ENCODE results near the gene TKFC.

TKFC gene

GRCh38 chr11:61298663-61299244 lies 34.3 kb upstream of the TKFC start:
- Histone ChIP-seq H3K36me3 (replicated peaks; ENCODE audit: low read depth, low read length) (peaks cover 54% of the 10 kb centered on the region), H3K27ac (ENCODE audit: low read length) (no peak overlapping the region), H2AFZ (ENCODE audit: low read depth, low read length) (no peak overlapping the region), H3K4me2 (ENCODE audit: low read length) (no peak overlapping the region), H3K4me3 (ENCODE audit: low read length) (no peak overlapping the region), H3K9me3 (ENCODE audit: insufficient read depth, low read length) (no peaks in the 10 kb centered on the region), H3K9ac (ENCODE audit: low read length) (no peak overlapping the region), H3K4me1 (ENCODE audit: low read length) (peaks cover 10% of the 10 kb centered on the region; the same call in 1 of the 2 replicates), H3K27me3 (ENCODE audit: low read depth, low read length) (no peaks in the 10 kb centered on the region), H3K79me2 (ENCODE audit: low read length) (peaks cover 2% of the 10 kb centered on the region; the same call in 1 of the 2 replicates), H4K20me1 (ENCODE audit: insufficient read depth, low read length) (no peaks in the 10 kb centered on the region)
- TF ChIP-seq CTCF (IDR thresholded peaks at IDR 0.05; ENCODE audit: low read depth, low read length): no peak
- TF ChIP-seq EZH2phosphoT487 (IDR thresholded peaks at IDR 0.05; ENCODE audit: low read depth): no peak

DNA sequence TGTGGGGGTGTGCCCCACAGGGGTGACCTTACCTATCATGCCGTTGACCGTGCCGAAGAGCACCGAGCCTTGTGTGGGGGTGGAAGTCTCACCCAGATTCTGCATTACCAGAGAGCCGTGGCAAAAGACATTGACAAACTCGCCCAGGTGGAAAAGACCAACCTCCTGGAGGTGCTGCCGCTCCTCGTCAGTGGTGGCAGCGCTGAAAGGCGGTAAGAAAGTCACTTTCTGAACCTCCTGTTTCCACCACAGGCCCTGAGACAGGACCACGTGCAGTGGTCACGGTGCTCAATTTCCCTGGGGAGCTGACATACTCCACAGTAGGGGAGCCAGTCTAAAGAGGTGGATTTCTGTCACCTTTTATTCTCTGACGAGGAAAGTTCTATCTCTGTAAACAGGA lies 30.5 kb upstream of the TKFC start:
- H3K27ac ChIP-seq (ENCODE audit: low read length): no peak overlapping the region
- H3K9ac ChIP-seq (ENCODE audit: low read length): no peak overlapping the region
- H3K79me2 ChIP-seq (ENCODE audit: low read length): no peaks in the 10 kb centered on the region
- TF ChIP-seq CTCF (IDR thresholded peaks at IDR 0.05; ENCODE audit: low read depth, low read length): no peak
- no peak for TF ChIP-seq EZH2phosphoT487 (IDR thresholded peaks at IDR 0.05; ENCODE audit: low read depth)
- H3K4me2 ChIP-seq (ENCODE audit: low read length): no peak overlapping the region
- peaks cover 2% of the 10 kb centered on the region; the same call in 1 of the 2 replicates for H3K4me1 ChIP-seq (ENCODE audit: low read length)
- H3K27me3 ChIP-seq (ENCODE audit: low read depth, low read length): no peaks in the 10 kb centered on the region
- H3K36me3 ChIP-seq (replicated peaks; ENCODE audit: low read depth, low read length): peaks cover 76% of the 10 kb centered on the region
- H3K9me3 ChIP-seq (ENCODE audit: insufficient read depth, low read length): no peaks in the 10 kb centered on the region
- H3K4me3 ChIP-seq (ENCODE audit: low read length): no peak overlapping the region
- H2AFZ ChIP-seq (ENCODE audit: low read depth, low read length): no peak overlapping the region
- no peaks in the 10 kb centered on the region for H4K20me1 ChIP-seq (ENCODE audit: insufficient read depth, low read length)

DNA sequence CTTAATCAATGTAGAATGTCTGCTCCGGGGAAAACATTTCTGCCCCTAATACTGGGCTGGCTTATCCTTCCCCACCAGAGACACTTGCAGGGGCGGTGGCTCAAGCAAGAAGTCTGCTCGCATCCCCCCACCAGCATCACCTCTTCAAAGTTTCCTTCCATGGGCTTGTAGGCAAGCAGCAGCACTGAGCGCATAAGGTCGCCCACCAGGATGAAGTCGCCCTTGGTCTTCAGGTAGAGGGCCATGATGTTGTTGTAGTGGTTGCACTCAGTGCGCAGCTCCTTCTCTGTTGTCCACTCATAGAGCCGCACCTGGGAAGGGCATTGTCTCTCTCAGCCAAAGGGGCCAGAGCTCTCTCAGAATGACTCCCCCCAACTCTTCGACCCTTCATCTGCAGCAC lies 29.3 kb upstream of the TKFC start:
- Histone ChIP-seq H2AFZ (ENCODE audit: low read depth, low read length) (no peak overlapping the region), H4K20me1 (ENCODE audit: insufficient read depth, low read length) (no peaks in the 10 kb centered on the region), H3K4me3 (ENCODE audit: low read length) (no peak overlapping the region), H3K36me3 (replicated peaks; ENCODE audit: low read depth, low read length) (peaks cover 81% of the 10 kb centered on the region), H3K9ac (ENCODE audit: low read length) (no peak overlapping the region), H3K9me3 (ENCODE audit: insufficient read depth, low read length) (no peaks in the 10 kb centered on the region), H3K4me1 (ENCODE audit: low read length) (no peaks in the 10 kb centered on the region), H3K27me3 (ENCODE audit: low read depth, low read length) (no peaks in the 10 kb centered on the region), H3K27ac (ENCODE audit: low read length) (no peak overlapping the region), H3K79me2 (ENCODE audit: low read length) (no peaks in the 10 kb centered on the region), H3K4me2 (ENCODE audit: low read length) (no peak overlapping the region)
- TF ChIP-seq EZH2phosphoT487 (IDR thresholded peaks at IDR 0.05; ENCODE audit: low read depth): no peak
- TF ChIP-seq CTCF (IDR thresholded peaks at IDR 0.05; ENCODE audit: low read depth, low read length): no peak

DNA sequence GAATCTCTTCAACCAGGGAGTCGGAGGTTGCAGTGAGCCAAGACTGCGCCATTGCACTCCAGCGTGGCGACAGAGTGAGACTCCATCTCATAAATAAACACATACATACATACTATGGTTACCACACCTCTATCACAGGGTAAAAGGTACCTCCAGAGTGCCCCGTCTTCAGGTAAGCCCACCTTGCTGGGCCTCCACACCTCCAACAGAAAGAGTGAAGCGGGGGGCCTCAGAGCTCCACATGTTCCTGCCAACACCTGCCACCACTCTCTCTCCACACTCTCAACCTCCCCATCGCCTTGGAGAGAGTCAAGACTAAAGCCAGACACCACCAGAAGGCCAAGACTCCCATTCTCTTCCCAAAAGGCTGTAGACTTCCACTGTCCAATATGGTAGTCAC lies 27.6 kb upstream of the TKFC start:
- no peak for TF ChIP-seq CTCF (IDR thresholded peaks at IDR 0.05; ENCODE audit: low read depth, low read length)
- no peak for TF ChIP-seq EZH2phosphoT487 (IDR thresholded peaks at IDR 0.05; ENCODE audit: low read depth)
- no peak overlapping the region for H3K9ac ChIP-seq (ENCODE audit: low read length)

More for the DNA sequence above, 27.6 kb upstream of the TKFC start:
- no peaks in the 10 kb centered on the region for H4K20me1 ChIP-seq (ENCODE audit: insufficient read depth, low read length)
- no peaks in the 10 kb centered on the region for H3K27me3 ChIP-seq (ENCODE audit: low read depth, low read length)
- H3K4me2 ChIP-seq (ENCODE audit: low read length): no peak overlapping the region
- H3K4me1 ChIP-seq (ENCODE audit: low read length): no peaks in the 10 kb centered on the region
- H3K79me2 ChIP-seq (ENCODE audit: low read length): no peaks in the 10 kb centered on the region
- H3K36me3 ChIP-seq (replicated peaks; ENCODE audit: low read depth, low read length): peaks cover 84% of the 10 kb centered on the region
- H2AFZ ChIP-seq (ENCODE audit: low read depth, low read length): no peak overlapping the region
- no peak overlapping the region for H3K27ac ChIP-seq (ENCODE audit: low read length)
- H3K9me3 ChIP-seq (ENCODE audit: insufficient read depth, low read length): no peaks in the 10 kb centered on the region
- H3K4me3 ChIP-seq (ENCODE audit: low read length): no peak overlapping the region
